MM.1S (cell line): ENCODE measurements around the gene CTNS.

Source experiments
- CTCF ChIP-seq: fragments of 300-600 bp; sonication (generic); IDR thresholded peaks from 2 replicates; pipeline ENCODE4 v1.5.1; 2016; ENCODE audit warnings: antibody characterized with exemption, low read length, mixed read lengths
- EZH2 ChIP-seq: fragments of 300-600 bp; sonication (generic); optimal IDR thresholded peaks from 2 replicates; pipeline ENCODE3; 2017; ENCODE audit warnings: low read depth, mild to moderate bottlenecking, antibody characterized with exemption, low read length, mixed read lengths

GRCh38 chr17:3698139-3698538, 61.6 kb downstream of the CTNS start:
- TF ChIP-seq CTCF (no peak), EZH2 (no peak)
